Left lung (tissue), 10 donors: ENCODE data around the gene EYA4. TPM values are rescaled to one million over a fixed set of nuclear protein-coding genes. Genes with fewer than 3 reads are reported as not detected.

Experiments
- ATAC-seq: fragments of 200-7000 bp; cut with Tn5 transposase; one replicate; pipeline ENCODE4 v1.9.1; 2020; ENCODE audit warnings: moderate library complexity
- DNase-seq, 4 donors: peaks; one replicate each; pipeline ENCODE4 v3.0.0-alpha.2; 2013 to 2020
- H3K27ac ChIP-seq, 2 donors: fragments of 200-600 bp; sonication (generic) in 1 of 2; one replicate each; pipeline versions ENCODE4 v1.5.0 to v1.8.0; 2020 to 2021
- H3K27me3 ChIP-seq, 2 donors: fragments of 200-600 bp; sonication (generic) in 1 of 2; one replicate each; pipeline versions ENCODE4 v1.5.0 to v1.8.0; 2020 to 2021
- H3K36me3 ChIP-seq, 2 donors: fragments of 200-600 bp; sonication (generic) in 1 of 2; one replicate each; pipeline versions ENCODE4 v1.5.0 to v1.8.0; 2020 to 2021
- H3K4me1 ChIP-seq, 2 donors: fragments of 200-600 bp; one replicate each; pipeline ENCODE4 v1.8.0; 2021
- H3K4me3 ChIP-seq, 2 donors: fragments of 200-600 bp; sonication (generic) in 1 of 2; one replicate each; pipeline versions ENCODE4 v1.5.0 to v1.8.0; 2020 to 2021; ENCODE audit warnings: mild to moderate bottlenecking in 1 of 2
- H3K9me3 ChIP-seq, 2 donors: fragments of 200-600 bp; sonication (generic) in 1 of 2; one replicate each; pipeline versions ENCODE4 v1.5.0 to v1.8.0; 2020 to 2021
- intact Hi-C, 2 donors: fragments of 100-400 bp; cut with DNase I; formaldehyde crosslinking; loops; one replicate each; pipeline versions ENCODE4 v1.11.2 to v1.14.2; 2022
- polyA plus RNA-seq, 6 donors: library from polyadenylated mRNA; unstranded; fragments of 120-200 nt; gene quantifications; one replicate each; pipeline ENCODE4 v1.2.1, GENCODE V29; 2013; ENCODE audit not compliant: insufficient read length in 6 of 6
- total RNA-seq, 2 donors: library from RNA; stranded (reverse); fragmentation: NEBNext Ultra II Directional; extraction: Animal tissue kit (Norgen Biotek cat#: 25700); gene quantifications; one replicate each; pipeline ENCODE4 v1.2.1, GENCODE V29; 2021
- TF ChIP-seq, protein P1 (sequence below), 2 donors: fragments of 200-600 bp; sonication (generic) in 1 of 2; IDR thresholded peaks; one replicate each; pipeline versions ENCODE4 v1.5.0 to v1.8.0; 2021; ENCODE audit warnings: antibody characterized with exemption in 2 of 2
- donor health status: DM: no; HTN: yes; CAD: no.
- donor health status: DM: no; HTN: no; CAD: no.

Gene EYA4
- total and polyA plus RNA-seq, 8 donors: 1.0 to 9.8 (median 8.4) TPM

DNA sequence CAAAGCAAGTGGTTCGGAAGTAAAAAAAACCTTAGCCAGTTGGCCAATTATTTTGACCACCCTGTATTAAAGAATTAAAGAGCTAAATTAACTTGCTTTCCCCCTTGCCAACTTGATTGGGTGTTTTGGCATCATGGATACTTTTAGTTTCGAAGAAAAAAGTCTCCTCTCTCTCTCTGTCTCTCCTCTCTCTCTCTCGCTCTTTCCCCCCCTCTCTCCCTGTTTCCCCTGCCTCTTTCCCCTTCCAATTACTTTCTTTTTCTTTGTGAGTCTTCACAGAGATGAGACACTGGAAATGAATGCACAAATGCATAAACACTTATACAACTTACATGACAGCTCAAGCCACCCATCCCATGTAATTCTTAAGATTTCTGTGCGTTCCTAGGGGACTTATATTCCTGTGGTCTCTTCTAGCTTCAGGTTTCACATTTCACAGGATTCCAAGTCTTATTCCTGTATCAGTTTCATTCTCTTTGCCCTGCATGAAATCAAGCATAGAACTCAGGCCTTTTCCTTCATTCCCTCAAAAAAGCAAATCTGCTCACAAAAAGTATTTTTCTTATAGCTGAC lies 32.9 kb upstream of the EYA4 start:
- Histone ChIP-seq H3K4me1 (no peaks in the 10 kb centered on the region), H3K27ac (no peak overlapping the region), H3K4me3 (no peak overlapping the region), H3K36me3 (no peaks in the 10 kb centered on the region), H3K9me3 (peaks cover 0 to 9% of the 10 kb centered on the region in 2 donors), H3K27me3 (no peaks in the 10 kb centered on the region)
- DNase-seq (no peak), ATAC-seq (no peak)
- TF ChIP-seq, protein P1, sequence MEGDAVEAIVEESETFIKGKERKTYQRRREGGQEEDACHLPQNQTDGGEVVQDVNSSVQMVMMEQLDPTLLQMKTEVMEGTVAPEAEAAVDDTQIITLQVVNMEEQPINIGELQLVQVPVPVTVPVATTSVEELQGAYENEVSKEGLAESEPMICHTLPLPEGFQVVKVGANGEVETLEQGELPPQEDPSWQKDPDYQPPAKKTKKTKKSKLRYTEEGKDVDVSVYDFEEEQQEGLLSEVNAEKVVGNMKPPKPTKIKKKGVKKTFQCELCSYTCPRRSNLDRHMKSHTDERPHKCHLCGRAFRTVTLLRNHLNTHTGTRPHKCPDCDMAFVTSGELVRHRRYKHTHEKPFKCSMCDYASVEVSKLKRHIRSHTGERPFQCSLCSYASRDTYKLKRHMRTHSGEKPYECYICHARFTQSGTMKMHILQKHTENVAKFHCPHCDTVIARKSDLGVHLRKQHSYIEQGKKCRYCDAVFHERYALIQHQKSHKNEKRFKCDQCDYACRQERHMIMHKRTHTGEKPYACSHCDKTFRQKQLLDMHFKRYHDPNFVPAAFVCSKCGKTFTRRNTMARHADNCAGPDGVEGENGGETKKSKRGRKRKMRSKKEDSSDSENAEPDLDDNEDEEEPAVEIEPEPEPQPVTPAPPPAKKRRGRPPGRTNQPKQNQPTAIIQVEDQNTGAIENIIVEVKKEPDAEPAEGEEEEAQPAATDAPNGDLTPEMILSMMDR (IDR thresholded peaks at IDR 0.05): no peak
- intact Hi-C loops: no loop called here

DNA sequence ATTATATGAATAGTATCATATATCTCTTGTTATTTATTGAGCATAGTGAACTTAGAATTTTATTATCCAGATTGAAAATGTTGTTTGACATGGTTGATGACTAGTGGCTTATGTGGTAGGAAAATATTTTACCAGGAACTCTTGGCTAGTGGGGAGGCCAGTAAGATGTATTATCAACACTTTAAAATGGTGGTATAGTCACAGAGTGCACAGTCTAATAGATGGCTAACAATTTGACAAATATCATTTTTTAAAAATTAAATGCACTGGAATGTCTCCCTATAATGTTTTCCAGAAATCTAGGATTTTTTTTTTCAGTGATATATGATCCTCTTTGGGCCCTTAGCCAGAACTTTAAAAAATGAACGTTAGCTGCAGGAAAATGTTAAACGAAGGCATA lies 26.9 kb upstream of the EYA4 start:
- ATAC-seq: no peak
- TF ChIP-seq, protein P1 (IDR thresholded peaks at IDR 0.05): no peak
- Histone ChIP-seq H3K9me3 (peaks cover 0 to 7% of the 10 kb centered on the region in 2 donors), H3K27me3 (no peaks in the 10 kb centered on the region), H3K36me3 (no peaks in the 10 kb centered on the region), H3K4me1 (no peaks in the 10 kb centered on the region), H3K27ac (no peak overlapping the region), H3K4me3 (no peak overlapping the region)
- intact Hi-C loops: no loop called here
- DNase-seq: no peak

DNA sequence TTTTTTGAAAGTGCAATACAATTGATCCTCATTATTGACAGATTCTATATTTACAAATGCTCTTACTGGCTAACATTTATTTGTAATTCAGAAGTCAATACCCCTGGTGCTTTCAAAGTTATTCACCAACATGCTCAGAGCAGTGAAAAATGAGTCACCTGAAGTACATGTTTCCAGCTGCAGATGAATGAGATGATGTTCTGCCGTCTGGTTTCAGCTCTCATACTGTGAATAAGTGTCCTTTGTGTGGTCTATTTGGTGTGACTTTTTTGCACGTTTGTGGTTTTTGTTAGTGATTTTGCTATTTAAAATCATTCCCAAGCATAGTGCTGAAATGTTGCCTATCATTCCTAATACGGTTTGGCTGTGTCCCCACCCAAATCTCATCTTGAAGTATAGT lies 22.3 kb upstream of the EYA4 start:
- no peak for DNase-seq
- TF ChIP-seq, protein P1 (IDR thresholded peaks at IDR 0.05): no peak
- Histone ChIP-seq H3K27ac (no peak overlapping the region), H3K36me3 (no peaks in the 10 kb centered on the region), H3K4me1 (no peaks in the 10 kb centered on the region), H3K9me3 (no peaks in the 10 kb centered on the region), H3K27me3 (no peaks in the 10 kb centered on the region), H3K4me3 (no peak overlapping the region)
- intact Hi-C loops: no loop called here
- ATAC-seq: no peak

DNA sequence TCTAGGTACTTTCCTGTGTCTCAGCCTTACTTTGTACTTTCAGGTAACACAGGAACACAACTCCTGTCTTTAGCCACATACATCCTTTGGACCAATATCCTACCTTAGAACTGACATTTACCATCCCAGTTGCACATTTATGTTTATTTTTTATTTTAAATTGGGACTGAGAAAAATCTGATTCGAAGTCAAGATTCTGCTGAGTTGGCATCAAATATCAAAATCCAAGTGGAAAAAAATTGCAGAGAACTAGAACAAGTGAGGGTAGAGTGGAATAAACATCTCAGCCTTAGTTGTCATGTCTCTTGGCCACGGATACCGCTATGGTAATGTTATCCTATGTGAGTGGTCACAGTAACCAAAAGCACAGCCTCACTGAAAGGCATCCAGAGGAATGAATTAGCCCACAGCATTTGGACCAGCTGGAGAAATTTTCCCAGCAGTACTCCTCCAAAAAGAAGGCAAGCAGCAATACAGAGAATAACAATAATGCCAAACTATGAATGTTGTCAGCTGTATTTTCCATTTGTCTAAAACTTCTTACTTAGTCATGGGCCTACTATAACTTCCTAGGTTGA lies 17.6 kb upstream of the EYA4 start:
- Histone ChIP-seq H3K36me3 (no peaks in the 10 kb centered on the region), H3K27ac (no peak overlapping the region), H3K27me3 (no peaks in the 10 kb centered on the region), H3K4me3 (no peak overlapping the region), H3K4me1 (no peaks in the 10 kb centered on the region), H3K9me3 (no peaks in the 10 kb centered on the region)
- TF ChIP-seq, protein P1 (IDR thresholded peaks at IDR 0.05): no peak
- intact Hi-C loops: no loop called here
- DNase-seq: no peak
- no peak for ATAC-seq

DNA sequence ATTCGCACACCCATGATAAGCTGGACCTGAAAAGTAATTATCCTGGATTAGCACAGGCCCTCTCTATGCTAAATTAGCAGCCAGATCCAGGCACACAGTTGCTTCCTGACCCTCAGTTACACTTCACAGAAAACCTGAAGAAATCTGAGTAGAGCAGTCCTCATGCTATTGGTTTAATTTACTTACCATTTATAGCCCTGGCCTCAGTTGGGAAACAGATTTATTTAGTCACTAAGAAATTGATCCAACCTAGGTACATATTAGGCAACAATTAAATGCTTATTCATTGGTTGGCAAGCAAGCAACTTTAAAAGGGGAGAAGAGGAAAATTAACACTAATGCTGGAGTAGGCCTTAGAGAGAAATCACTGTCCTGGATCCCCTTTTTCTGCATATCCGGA lies 15.6 kb upstream of the EYA4 start:
- TF ChIP-seq, protein P1 (IDR thresholded peaks at IDR 0.05): no peak
- no peak overlapping the region for H3K4me3 ChIP-seq
- H3K27ac ChIP-seq: no peak overlapping the region
- intact Hi-C loops: no loop called here
- no peaks in the 10 kb centered on the region for H3K4me1 ChIP-seq
- DNase-seq (no peak), ATAC-seq (no peak)
- no peaks in the 10 kb centered on the region for H3K36me3 ChIP-seq
- no peaks in the 10 kb centered on the region for H3K9me3 ChIP-seq
- H3K27me3 ChIP-seq: no peaks in the 10 kb centered on the region
